Colon (tissue), 2 donors: ENCODE data around the gene C9orf85.
A peak's percentile ranks its signal among the peaks of the same experiment; 100 is the strongest.

Experiments
- FAIRE-seq: peaks from 2 replicates; lab custom pipeline; 2012; peaks lifted over from hg19 to GRCh38; lab: Jason Lieb, UNC
- donor health status: control.
- donor health status: control.

Gene C9orf85

GRCh38 chr9:71904076-71904475 is 7.4 kb upstream of the C9orf85 start:
- FAIRE-seq, result no peak

- no peak for FAIRE-seq
Observed at GRCh38 chr9:71908825-71909224, 2.6 kb upstream of the C9orf85 start.

GRCh38 chr9:71909887-71910649 is 1.4 kb upstream of the C9orf85 start:
- FAIRE-seq, result no peak

GRCh38 chr9:71910650-71911060 is 784 bp upstream of the C9orf85 start:
- FAIRE-seq, result no peak

GRCh38 chr9:71911908-71912335 is 483 bp downstream of the C9orf85 start:
- FAIRE-seq, result no peak

- no peak for FAIRE-seq
Observed at GRCh38 chr9:71915495-71915894, 4.1 kb downstream of the C9orf85 start.

- FAIRE-seq, result no peak
Observed at GRCh38 chr9:71916834-71917534, 5.5 kb downstream of the C9orf85 start.

- no peak for FAIRE-seq
Observed at GRCh38 chr9:71918419-71918818, 7.0 kb downstream of the C9orf85 start.

- no peak for FAIRE-seq
Observed at GRCh38 chr9:71920456-71921189, 9.2 kb downstream of the C9orf85 start.

GRCh38 chr9:71921190-71921814 is 9.9 kb downstream of the C9orf85 start:
- no peak for FAIRE-seq

- FAIRE-seq, result peak; percentile 31
Observed at GRCh38 chr9:71924576-71924975, 13.1 kb downstream of the C9orf85 start.

- no peak for FAIRE-seq
Observed at GRCh38 chr9:71925834-71926233, 14.4 kb downstream of the C9orf85 start.

GRCh38 chr9:71928376-71928775 is 16.9 kb downstream of the C9orf85 start:
- FAIRE-seq, result no peak

- FAIRE-seq, result no peak
Observed at GRCh38 chr9:71928806-71929205, 17.4 kb downstream of the C9orf85 start.

- FAIRE-seq, result no peak
Observed at GRCh38 chr9:71929223-71929622, 17.8 kb downstream of the C9orf85 start.

- peak; percentile 82 for FAIRE-seq
Observed at GRCh38 chr9:71929791-71930440, 18.5 kb downstream of the C9orf85 start.

GRCh38 chr9:71931166-71931565 is 19.7 kb downstream of the C9orf85 start:
- FAIRE-seq, result no peak

GRCh38 chr9:71936066-71936465 is 24.6 kb downstream of the C9orf85 start:
- FAIRE-seq, result no peak

- no peak for FAIRE-seq
Observed at GRCh38 chr9:71937070-71937625, 25.7 kb downstream of the C9orf85 start.

GRCh38 chr9:71937898-71938297 is 26.5 kb downstream of the C9orf85 start:
- FAIRE-seq, result no peak

GRCh38 chr9:71941060-71941568 is 29.7 kb downstream of the C9orf85 start:
- FAIRE-seq, result no peak
